ENCODE measurements around the gene SART3. TPM values are rescaled to one million over a fixed set of nuclear protein-coding genes. Genes with fewer than 3 reads are reported as not detected.

SART3 gene
- total RNA-seq, 1 donor from 2014 or later: 74.5 TPM

Other genes with a start within 250 kb of the SART3 start
- not detected in 2 replicates for gene CMKLR1, start 221.9 kb downstream of the SART3 start, total RNA-seq
- 3.6 and 3.7 TPM in 2 replicates for gene FICD, start 45.9 kb downstream of the SART3 start, total RNA-seq
- gene ISCU, start 1.4 kb upstream of the SART3 start, total RNA-seq: 57.4 and 69.7 TPM in 2 replicates
- gene TMEM119, start 36.9 kb upstream of the SART3 start, total RNA-seq: 0.24 TPM in 1 of 2 replicates, not detected in the other
- gene SELPLG, start 72.7 kb upstream of the SART3 start, total RNA-seq: not detected in 2 replicates
- gene CORO1C, start 170.3 kb upstream of the SART3 start, total RNA-seq: 68.3 and 85.5 TPM in 2 replicates

Measured in progenitor cell of endocrine pancreas (in vitro differentiated cells).